KMS-11 (cell line): ENCODE results near the gene B3GAT1.

Experiments
- H2AFZ ChIP-seq: fragments of 200-600 bp; sonication (generic); 2 replicates; pipeline ENCODE4 v1.6.1; 2016; ENCODE audit warnings: antibody characterized with exemption, mixed run types, low read depth
- H3K27ac ChIP-seq: fragments of 200-600 bp; sonication (generic); 2 replicates; pipeline ENCODE4 v1.6.1; 2016; ENCODE audit warnings: mild to moderate bottlenecking, mixed run types
- H3K27me3 ChIP-seq: fragments of 200-600 bp; sonication (generic); 2 replicates; pipeline ENCODE4 v1.6.1; 2017; ENCODE audit warnings: mild to moderate bottlenecking, low read depth, mixed run types, moderate library complexity; ENCODE audit not compliant: insufficient read depth
- H3K36me3 ChIP-seq: fragments of 200-600 bp; sonication (generic); 2 replicates; pipeline ENCODE4 v1.6.1; 2017; ENCODE audit warnings: mild to moderate bottlenecking, mixed run types; ENCODE audit not compliant: insufficient read depth
- H3K4me1 ChIP-seq: fragments of 200-600 bp; sonication (generic); 2 replicates; pipeline ENCODE4 v1.6.1; 2016; ENCODE audit warnings: mild to moderate bottlenecking, low read depth, mixed run types; ENCODE audit not compliant: poor library complexity, severe bottlenecking
- H3K4me2 ChIP-seq: fragments of 200-600 bp; sonication (generic); 2 replicates; pipeline ENCODE4 v1.7.0; 2016; ENCODE audit warnings: mild to moderate bottlenecking, mixed run types
- H3K4me3 ChIP-seq: fragments of 200-600 bp; sonication (generic); IDR thresholded peaks from 2 replicates; pipeline ENCODE4 v1.6.1; 2017; ENCODE audit warnings: low read depth, low read length, mixed read lengths; ENCODE audit not compliant: insufficient read depth
- H3K79me2 ChIP-seq: fragments of 200-600 bp; sonication (generic); 2 replicates; pipeline ENCODE4 v1.6.1; 2016; ENCODE audit warnings: low read depth, mixed run types; ENCODE audit not compliant: insufficient read depth
- H3K9ac ChIP-seq: fragments of 200-600 bp; sonication (generic); 2 replicates; pipeline ENCODE4 v1.6.1; 2016; ENCODE audit warnings: mild to moderate bottlenecking, mixed run types
- H4K20me1 ChIP-seq: fragments of 200-600 bp; sonication (generic); 2 replicates; pipeline ENCODE4 v1.6.1; 2016; ENCODE audit warnings: mild to moderate bottlenecking, mixed run types; ENCODE audit not compliant: insufficient read depth
- CTCF ChIP-seq: fragments of 200-600 bp; sonication (generic); conservative IDR thresholded peaks from 2 replicates; pipeline ENCODE4 v1.6.1; 2017; ENCODE audit warnings: low read depth, mild to moderate bottlenecking, antibody characterized with exemption, low read length, moderate library complexity, mixed read lengths

The B3GAT1 gene

DNA sequence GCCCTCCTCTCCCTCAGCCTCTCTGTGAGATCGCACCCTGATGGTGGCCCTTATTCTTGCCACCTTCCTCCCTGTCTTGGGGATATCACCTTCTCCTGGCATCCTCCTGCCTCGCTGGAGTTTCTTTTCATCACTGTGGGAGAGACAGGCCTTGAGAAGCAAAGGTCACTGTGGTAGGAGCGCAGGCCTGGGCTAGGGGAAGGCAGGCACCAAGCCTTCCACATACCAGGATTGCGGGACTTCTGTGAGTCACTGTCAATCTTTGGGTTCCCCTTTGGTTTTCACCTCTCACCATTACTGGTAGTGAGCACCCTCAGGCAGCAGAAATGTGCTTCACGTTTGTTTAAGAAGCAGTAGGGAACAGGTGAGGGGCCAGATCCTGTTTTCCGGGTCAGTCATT is 31.2 kb upstream of the B3GAT1 start:
- H2AFZ ChIP-seq: no peak overlapping the region

GRCh38 chr11:134442246-134442645 is 30.2 kb upstream of the B3GAT1 start:
- Histone ChIP-seq H3K9ac (no peak overlapping the region), H3K79me2 (no peaks in the 10 kb centered on the region), H3K4me3 (no peak overlapping the region), H3K27ac (no peak overlapping the region), H4K20me1 (no peaks in the 10 kb centered on the region), H3K4me2 (no peak overlapping the region), H2AFZ (no peak overlapping the region), H3K36me3 (no peaks in the 10 kb centered on the region), H3K4me1 (no peaks in the 10 kb centered on the region), H3K27me3 (no peaks in the 10 kb centered on the region)
- no peak for TF ChIP-seq CTCF

More for the DNA sequence above, 31.2 kb upstream of the B3GAT1 start:
- Histone ChIP-seq H3K4me3 (no peak overlapping the region), H3K36me3 (no peaks in the 10 kb centered on the region), H3K27me3 (no peaks in the 10 kb centered on the region), H3K4me2 (no peak overlapping the region), H4K20me1 (no peaks in the 10 kb centered on the region), H3K4me1 (no peaks in the 10 kb centered on the region), H3K9ac (no peak overlapping the region), H3K27ac (no peak overlapping the region), H3K79me2 (no peaks in the 10 kb centered on the region)
- no peak for TF ChIP-seq CTCF

DNA sequence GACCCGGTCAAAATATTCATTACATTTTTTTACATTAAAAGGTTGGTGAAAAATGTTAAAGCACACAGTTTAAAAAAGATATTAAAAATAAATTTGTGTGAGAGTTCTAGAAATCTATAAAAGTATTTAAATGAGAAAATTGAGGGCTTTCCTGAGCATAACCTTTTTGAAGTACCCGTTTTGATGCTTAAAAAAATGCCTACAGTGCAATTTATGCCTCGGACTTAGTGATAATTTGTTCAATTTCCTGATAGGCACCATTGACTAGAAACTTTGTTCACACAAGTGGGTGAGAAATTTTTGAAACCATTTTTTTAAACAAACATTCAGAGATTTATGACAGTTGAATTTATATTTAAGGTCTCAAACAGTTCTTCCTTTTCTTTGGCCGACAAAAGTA is 29.7 kb upstream of the B3GAT1 start:
- no peak for TF ChIP-seq CTCF
- no peak overlapping the region for H3K27ac ChIP-seq
- no peaks in the 10 kb centered on the region for H4K20me1 ChIP-seq
- no peak overlapping the region for H3K4me3 ChIP-seq
- H3K4me2 ChIP-seq: no peak overlapping the region
- H3K36me3 ChIP-seq: no peaks in the 10 kb centered on the region
- H3K79me2 ChIP-seq: no peaks in the 10 kb centered on the region
- no peak overlapping the region for H3K9ac ChIP-seq
- no peaks in the 10 kb centered on the region for H3K4me1 ChIP-seq
- no peaks in the 10 kb centered on the region for H3K27me3 ChIP-seq
- H2AFZ ChIP-seq: no peak overlapping the region

DNA sequence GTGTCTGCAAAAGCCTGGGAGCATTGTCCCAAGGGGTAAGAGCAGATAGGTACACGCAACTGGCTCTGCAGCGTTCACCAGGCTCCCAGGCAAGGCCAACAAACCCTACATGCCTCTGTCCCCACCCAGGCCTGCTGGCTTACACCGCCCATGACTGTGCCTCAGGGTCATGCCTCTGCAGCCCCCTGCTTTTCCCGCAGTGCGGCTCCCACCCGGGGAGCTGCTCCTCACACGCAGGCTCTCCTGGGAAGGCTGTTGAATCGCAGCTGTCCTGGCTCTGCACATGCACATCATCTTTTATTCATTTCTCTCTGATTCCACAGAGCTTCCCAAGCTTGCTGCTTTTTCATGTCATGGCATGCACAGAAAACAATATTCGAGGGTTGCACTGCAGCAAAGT is 29.2 kb upstream of the B3GAT1 start:
- Histone ChIP-seq H2AFZ (no peak overlapping the region), H3K4me2 (no peak overlapping the region), H3K79me2 (no peaks in the 10 kb centered on the region), H3K4me1 (no peaks in the 10 kb centered on the region), H3K36me3 (no peaks in the 10 kb centered on the region), H3K9ac (no peak overlapping the region), H3K27me3 (no peaks in the 10 kb centered on the region), H3K4me3 (no peak overlapping the region), H4K20me1 (no peaks in the 10 kb centered on the region), H3K27ac (no peak overlapping the region)
- no peak for TF ChIP-seq CTCF

GRCh38 chr11:134440851-134441250 is 28.8 kb upstream of the B3GAT1 start:
- Histone ChIP-seq H3K36me3 (no peaks in the 10 kb centered on the region), H3K4me1 (no peaks in the 10 kb centered on the region), H3K9ac (no peak overlapping the region), H2AFZ (no peak overlapping the region), H3K27ac (no peak overlapping the region), H3K79me2 (no peaks in the 10 kb centered on the region), H4K20me1 (no peaks in the 10 kb centered on the region), H3K4me2 (no peak overlapping the region), H3K4me3 (no peak overlapping the region), H3K27me3 (no peaks in the 10 kb centered on the region)
- no peak for TF ChIP-seq CTCF
